IMR-90 (cell line): ENCODE measurements around the gene CWC27. TPM values are rescaled to one million over a fixed set of nuclear protein-coding genes. Genes with fewer than 3 reads are reported as not detected.

Source experiments
- ATAC-seq: fragments of 200-7000 bp; cut with Tn5 transposase; 2 replicates; pipeline ENCODE4 v1.9.1; 2020; ENCODE audit warnings: low read depth, mild to moderate bottlenecking, moderate library complexity
- BruUV-seq: library from RNA; stranded (reverse); fragments of 400-500 nt; replicated peaks from 2 replicates; lab custom pipeline; 2021; lab: Mats Ljungman, UMichigan
- CTCF ChIA-PET: fragments of 300-600 bp; formaldehyde crosslinking; extraction: SDS; loops from one replicate; lab custom pipeline; 2021; ENCODE audit warnings: antibody characterized with exemption; lab: Yijun Ruan, JAX
- POLR2A ChIA-PET: fragments of 300-600 bp; sonication (Branson Sonifier 250); formaldehyde crosslinking; loops from one replicate; lab custom pipeline; 2022; ENCODE audit warnings: antibody characterized with exemption; ENCODE audit not compliant: unreplicated experiment; lab: Charles Lee
- DNase-seq: peaks from one replicate; pipeline ENCODE4 v3.0.0; 2013
- H2AFZ ChIP-seq: replicated peaks from 2 replicates; pipeline ENCODE3; 2013; ENCODE audit warnings: low read length, mild to moderate bottlenecking; ENCODE audit not compliant: poor library complexity
- H2AK5ac ChIP-seq: 2 replicates; pipeline ENCODE4 v1.6.1; 2013; ENCODE audit warnings: low read depth, low read length, inconsistent platforms
- H2AK9ac ChIP-seq: replicated peaks from 2 replicates; pipeline ENCODE3; 2013; ENCODE audit warnings: mild to moderate bottlenecking, low read depth, low read length, moderate library complexity; ENCODE audit not compliant: poor library complexity
- H2BK120ac ChIP-seq: 2 replicates; pipeline ENCODE4 v1.6.1; 2013; ENCODE audit warnings: low read depth, low read length, inconsistent platforms
- H2BK15ac ChIP-seq: 3 replicates; pipeline ENCODE4 v1.6.1; 2013; ENCODE audit warnings: low read depth, low read length, inconsistent platforms
- H2BK20ac ChIP-seq: 2 replicates; pipeline ENCODE4 v1.6.1; 2013; ENCODE audit warnings: low read depth, mild to moderate bottlenecking, inconsistent platforms, low read length, moderate library complexity
- H2BK5ac ChIP-seq: 2 replicates; pipeline ENCODE4 v1.6.1; 2013; ENCODE audit warnings: mild to moderate bottlenecking, low read depth, low read length, inconsistent platforms; ENCODE audit not compliant: poor library complexity, severe bottlenecking
- H3K14ac ChIP-seq: replicated peaks from 2 replicates; pipeline ENCODE4 v1.6.1; 2013; ENCODE audit warnings: low read depth, low read length, inconsistent platforms
- H3K18ac ChIP-seq: 2 replicates; pipeline ENCODE4 v1.6.1; 2013; ENCODE audit warnings: low read depth, low read length, control low read depth
- H3K23ac ChIP-seq: 2 replicates; pipeline ENCODE4 v1.6.1; 2013; ENCODE audit warnings: low read depth, low read length, inconsistent platforms
- H3K27ac ChIP-seq: 2 replicates; pipeline ENCODE4 v1.5.1; 2013; ENCODE audit warnings: mild to moderate bottlenecking, control low read depth, low read length; ENCODE audit not compliant: insufficient read depth
- H3K27me3 ChIP-seq: 2 replicates; pipeline ENCODE4 v1.6.1; 2013; ENCODE audit warnings: low read length; ENCODE audit not compliant: control insufficient read depth, insufficient read depth
- H3K36me3 ChIP-seq: 2 replicates; pipeline ENCODE4 v1.6.1; 2013; ENCODE audit warnings: low read length, mixed read lengths; ENCODE audit not compliant: control insufficient read depth, insufficient read depth
- H3K4ac ChIP-seq: 2 replicates; pipeline ENCODE4 v1.6.1; 2013; ENCODE audit warnings: low read depth, low read length, inconsistent platforms
- H3K4me1 ChIP-seq: 2 replicates; pipeline ENCODE4 v1.6.1; 2013; ENCODE audit warnings: low read length, mixed read lengths; ENCODE audit not compliant: control insufficient read depth, insufficient read depth
- H3K4me2 ChIP-seq: 2 replicates; pipeline ENCODE4 v1.6.1; 2013; ENCODE audit warnings: low read depth, mild to moderate bottlenecking, control low read depth, low read length, moderate library complexity
- H3K4me3 ChIP-seq: 2 replicates; pipeline ENCODE4 v1.5.1; 2013; ENCODE audit warnings: low read depth, mild to moderate bottlenecking, control low read depth, low read length, moderate library complexity; ENCODE audit not compliant: insufficient read depth
- H3K56ac ChIP-seq: 2 replicates; pipeline ENCODE4 v1.6.1; 2013; ENCODE audit warnings: low read length, inconsistent platforms; ENCODE audit not compliant: insufficient read depth; ENCODE audit errors: extremely low read depth
- H3K79me1 ChIP-seq, 2 experiments: 2 replicates each; pipeline ENCODE4 v1.6.1; 2013; ENCODE audit warnings: low read length in 2 of 2, inconsistent platforms in 1 of 2, low read depth in 1 of 2
- H3K9ac ChIP-seq: 2 replicates; pipeline ENCODE4 v1.6.1; 2013; ENCODE audit warnings: low read depth, low read length, control low read depth
- H3K9me1 ChIP-seq: 2 replicates; pipeline ENCODE4 v1.6.1; 2013; ENCODE audit warnings: low read length, inconsistent platforms; ENCODE audit not compliant: insufficient read depth
- H3K9me3 ChIP-seq: 2 replicates; pipeline ENCODE4 v1.6.1; 2013; ENCODE audit warnings: low read length; ENCODE audit not compliant: control insufficient read depth, insufficient read depth
- H4K20me1 ChIP-seq: 2 replicates; pipeline ENCODE4 v1.6.1; 2013; ENCODE audit warnings: low read length, inconsistent platforms; ENCODE audit not compliant: insufficient read depth
- H4K5ac ChIP-seq: 2 replicates; pipeline ENCODE4 v1.6.1; 2013; ENCODE audit warnings: mild to moderate bottlenecking, low read depth, low read length, control low read depth
- H4K8ac ChIP-seq, 2 experiments: 2 replicates each; pipeline ENCODE4 v1.6.1; 2013; ENCODE audit warnings: low read depth in 2 of 2, low read length in 2 of 2, control low read depth in 1 of 2, inconsistent platforms in 1 of 2
- H4K91ac ChIP-seq: 2 replicates; pipeline ENCODE4 v1.6.1; 2013; ENCODE audit warnings: low read depth, low read length, inconsistent platforms; ENCODE audit not compliant: insufficient read depth
- BHLHE40 ChIP-seq: fragments of 150-350 bp; IDR thresholded peaks from 2 replicates; pipeline ENCODE4 v1.6.1; 2016; ENCODE audit warnings: mild to moderate bottlenecking, low read depth, low read length
- CEBPB ChIP-seq: IDR thresholded peaks from 2 replicates; pipeline ENCODE4 v1.6.1; 2012; ENCODE audit warnings: low read depth, low read length, improper control_type of control experiment
- CHD1 ChIP-seq: IDR thresholded peaks from 2 replicates; pipeline ENCODE4 v1.6.1; 2012; ENCODE audit warnings: low read depth, low read length, improper control_type of control experiment
- ELK1 ChIP-seq: fragments of 150-350 bp; IDR thresholded peaks from 2 replicates; pipeline ENCODE4 v1.6.1; 2016; ENCODE audit warnings: low read depth, mild to moderate bottlenecking, low read length, moderate library complexity, borderline replicate concordance
- FOS ChIP-seq: fragments of 150-350 bp; IDR thresholded peaks from 2 replicates; pipeline ENCODE4 v1.6.1; 2016; ENCODE audit warnings: low read depth, low read length
- MAFK ChIP-seq: IDR thresholded peaks from 2 replicates; pipeline ENCODE4 v1.6.1; 2012; ENCODE audit warnings: low read depth, low read length, improper control_type of control experiment
- MAZ ChIP-seq: IDR thresholded peaks from 2 replicates; pipeline ENCODE4 v1.6.1; 2012; ENCODE audit warnings: low read depth, mild to moderate bottlenecking, low read length, improper control_type of control experiment, moderate library complexity, borderline replicate concordance
- MXI1 ChIP-seq: IDR thresholded peaks from 2 replicates; pipeline ENCODE4 v1.6.1; 2012; ENCODE audit warnings: low read depth, mild to moderate bottlenecking, low read length, moderate library complexity, borderline replicate concordance
- NFE2L2 ChIP-seq: fragments of 150-350 bp; IDR thresholded peaks from 2 replicates; pipeline ENCODE4 v1.6.1; 2016; ENCODE audit warnings: low read depth, mild to moderate bottlenecking, low read length
- POLR2A ChIP-seq: IDR thresholded peaks from 2 replicates; pipeline ENCODE4 v1.6.1; 2012; ENCODE audit warnings: mild to moderate bottlenecking, low read depth, low read length
- RAD21 ChIP-seq: IDR thresholded peaks from 2 replicates; pipeline ENCODE4 v1.6.1; 2012; ENCODE audit warnings: low read length, improper control_type of control experiment
- RCOR1 ChIP-seq: IDR thresholded peaks from 2 replicates; pipeline ENCODE4 v1.6.1; 2012; ENCODE audit warnings: mild to moderate bottlenecking, low read length, improper control_type of control experiment; ENCODE audit not compliant: insufficient replicate concordance
- RFX5 ChIP-seq: IDR thresholded peaks from 2 replicates; pipeline ENCODE4 v1.8.0; 2012; ENCODE audit warnings: low read depth, mild to moderate bottlenecking, low read length, moderate library complexity
- SMC3 ChIP-seq: fragments of 150-350 bp; IDR thresholded peaks from 2 replicates; pipeline ENCODE4 v1.6.1; 2016; ENCODE audit warnings: low read depth, mild to moderate bottlenecking, antibody characterized with exemption, low read length, moderate library complexity
- WGBS, 2 experiments: methylation state at CpG; one replicate each; pipeline versions ENCODE4 v1.1.5 to v1.1.7; 2013; ENCODE audit warnings: missing lambda C conversion rate in 2 of 2; ENCODE audit not compliant: insufficient read length in 1 of 2; ENCODE audit errors: extremely low coverage in 2 of 2; 5-methylcytosine and 5-hydroxymethylcytosine counted together
- dilution Hi-C: fragments of 300-500 bp; cut with HindIII; formaldehyde crosslinking; loops from one replicate; pipeline ENCODE4 v1.14.3; 2018; ENCODE audit warnings: low sequenced_read_pairs; ENCODE audit not compliant: unreplicated experiment
- in situ Hi-C: fragments of 300-500 bp; cut with MboI; formaldehyde crosslinking; loops from 3 replicates; pipeline ENCODE4 v1.14.3; 2019; ENCODE audit warnings: low sequenced_read_pairs, inconsistent platforms, mixed read lengths
- intact Hi-C: fragments of 100-400 bp; cut with micrococcal nuclease; formaldehyde crosslinking; loops from 2 replicates; pipeline ENCODE4 v1.10.0; 2022
- polyA plus RNA-seq, 3 experiments: library from polyadenylated mRNA; depleted of rRNA; stranded (reverse); fragments of >200 nt; gene quantifications; 2 replicates each; pipeline ENCODE4 v1.2.3, GENCODE V29; 2012; ENCODE audit warnings: low replicate concordance in 1 of 3
- total RNA-seq: library from RNA; depleted of rRNA; stranded (reverse); fragments of >200 nt; gene quantifications from 2 replicates; pipeline ENCODE4 v1.2.3, GENCODE V29; 2012
- TF ChIP-seq, protein P1 (sequence below): conservative IDR thresholded peaks from 2 replicates; pipeline ENCODE4 v1.5.1; 2012; ENCODE audit warnings: mild to moderate bottlenecking, low read depth, low read length, improper control_type of control experiment
- TF ChIP-seq, protein P2 (sequence below): fragments of 150-350 bp; IDR thresholded peaks from 2 replicates; pipeline ENCODE4 v1.6.1; 2017; ENCODE audit warnings: mild to moderate bottlenecking, antibody characterized with exemption, low read length, low read depth

CWC27 gene
- total and polyA plus RNA-seq, 2 of the 4 experiments (the other 2 are of a cell fraction), result 13.3 to 17.1 TPM

GRCh38 chr5:64727150-64727549 lies 41.6 kb upstream of the CWC27 start:
- no peak overlapping the region for H3K4me2 ChIP-seq
- dilution Hi-C loops (no loop called here), in situ Hi-C loops (no loop called here), intact Hi-C loops (no loop called here)
- CTCF ChIA-PET, result no interaction called here
- no peak overlapping the region for H3K56ac ChIP-seq
- H3K23ac ChIP-seq, result no peak overlapping the region
- H3K27ac ChIP-seq, result no peak overlapping the region
- TF ChIP-seq RFX5 (no peak), BHLHE40 (no peak), CEBPB (no peak), ELK1 (no peak), FOS (no peak), MAZ (no peak), RCOR1 (no peak), POLR2A (no peak), MXI1 (no peak), CHD1 (no peak), MAFK (no peak), RAD21 (no peak), NFE2L2 (no peak), SMC3 (no peak)
- TF ChIP-seq, protein P1, sequence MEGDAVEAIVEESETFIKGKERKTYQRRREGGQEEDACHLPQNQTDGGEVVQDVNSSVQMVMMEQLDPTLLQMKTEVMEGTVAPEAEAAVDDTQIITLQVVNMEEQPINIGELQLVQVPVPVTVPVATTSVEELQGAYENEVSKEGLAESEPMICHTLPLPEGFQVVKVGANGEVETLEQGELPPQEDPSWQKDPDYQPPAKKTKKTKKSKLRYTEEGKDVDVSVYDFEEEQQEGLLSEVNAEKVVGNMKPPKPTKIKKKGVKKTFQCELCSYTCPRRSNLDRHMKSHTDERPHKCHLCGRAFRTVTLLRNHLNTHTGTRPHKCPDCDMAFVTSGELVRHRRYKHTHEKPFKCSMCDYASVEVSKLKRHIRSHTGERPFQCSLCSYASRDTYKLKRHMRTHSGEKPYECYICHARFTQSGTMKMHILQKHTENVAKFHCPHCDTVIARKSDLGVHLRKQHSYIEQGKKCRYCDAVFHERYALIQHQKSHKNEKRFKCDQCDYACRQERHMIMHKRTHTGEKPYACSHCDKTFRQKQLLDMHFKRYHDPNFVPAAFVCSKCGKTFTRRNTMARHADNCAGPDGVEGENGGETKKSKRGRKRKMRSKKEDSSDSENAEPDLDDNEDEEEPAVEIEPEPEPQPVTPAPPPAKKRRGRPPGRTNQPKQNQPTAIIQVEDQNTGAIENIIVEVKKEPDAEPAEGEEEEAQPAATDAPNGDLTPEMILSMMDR, result no peak
- TF ChIP-seq, protein P2, sequence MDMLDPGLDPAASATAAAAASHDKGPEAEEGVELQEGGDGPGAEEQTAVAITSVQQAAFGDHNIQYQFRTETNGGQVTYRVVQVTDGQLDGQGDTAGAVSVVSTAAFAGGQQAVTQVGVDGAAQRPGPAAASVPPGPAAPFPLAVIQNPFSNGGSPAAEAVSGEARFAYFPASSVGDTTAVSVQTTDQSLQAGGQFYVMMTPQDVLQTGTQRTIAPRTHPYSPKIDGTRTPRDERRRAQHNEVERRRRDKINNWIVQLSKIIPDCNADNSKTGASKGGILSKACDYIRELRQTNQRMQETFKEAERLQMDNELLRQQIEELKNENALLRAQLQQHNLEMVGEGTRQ, result no peak
- no peak overlapping the region for H2BK120ac ChIP-seq
- no peak overlapping the region for H4K8ac ChIP-seq
- no peaks in the 10 kb centered on the region for H3K27me3 ChIP-seq
- H2BK20ac ChIP-seq, result no peak overlapping the region
- H2AK5ac ChIP-seq, result no peak overlapping the region
- no CpG with 5 or more reads among the region's 2 CpGs for WGBS, 2 experiments
- H2AFZ ChIP-seq, result no peak overlapping the region
- no peak overlapping the region for H3K18ac ChIP-seq
- peaks cover 1% of the 10 kb centered on the region; the same call in 1 of the 2 replicates for H3K36me3 ChIP-seq
- H3K14ac ChIP-seq, result no peak overlapping the region
- peaks cover 4 to 7% of the 10 kb centered on the region in 2 experiments; a peak in 1 of 4 replicates for H3K79me1 ChIP-seq
- H4K20me1 ChIP-seq, result no peaks in the 10 kb centered on the region
- no peak for DNase-seq
- ATAC-seq, result no peak
- no peak overlapping the region for H3K9ac ChIP-seq
- H2BK5ac ChIP-seq, result no peak overlapping the region
- no peak overlapping the region for H4K91ac ChIP-seq
- no peak overlapping the region for H2BK15ac ChIP-seq
- POLR2A ChIA-PET, result no interaction called here
- no peak overlapping the region for H3K4me3 ChIP-seq
- no peaks in the 10 kb centered on the region for H3K9me1 ChIP-seq
- H3K9me3 ChIP-seq, result no peaks in the 10 kb centered on the region
- no peak overlapping the region for H2AK9ac ChIP-seq
- H3K4ac ChIP-seq, result no peak overlapping the region
- no peak overlapping the region for H4K5ac ChIP-seq
- BruUV-seq, result no TSS peak
- no peaks in the 10 kb centered on the region for H3K4me1 ChIP-seq
